GM23248 (cell line): ENCODE measurements around the gene COL27A1.

ENCODE experiments used
- EZH2 ChIP-seq: fragments of 200-600 bp; sonication (generic); IDR thresholded peaks from 2 replicates; pipeline ENCODE4 v1.6.1; 2018; ENCODE audit warnings: antibody characterized with exemption, mild to moderate bottlenecking; ENCODE audit not compliant: insufficient read depth, poor library complexity, severe bottlenecking
- EZH2phosphoT487 ChIP-seq: fragments of 200-600 bp; sonication (generic); IDR thresholded peaks from 2 replicates; pipeline ENCODE4 v1.6.1; 2018; ENCODE audit warnings: antibody characterized with exemption, moderate library complexity, mild to moderate bottlenecking, low read depth; ENCODE audit not compliant: insufficient read depth

DNA sequence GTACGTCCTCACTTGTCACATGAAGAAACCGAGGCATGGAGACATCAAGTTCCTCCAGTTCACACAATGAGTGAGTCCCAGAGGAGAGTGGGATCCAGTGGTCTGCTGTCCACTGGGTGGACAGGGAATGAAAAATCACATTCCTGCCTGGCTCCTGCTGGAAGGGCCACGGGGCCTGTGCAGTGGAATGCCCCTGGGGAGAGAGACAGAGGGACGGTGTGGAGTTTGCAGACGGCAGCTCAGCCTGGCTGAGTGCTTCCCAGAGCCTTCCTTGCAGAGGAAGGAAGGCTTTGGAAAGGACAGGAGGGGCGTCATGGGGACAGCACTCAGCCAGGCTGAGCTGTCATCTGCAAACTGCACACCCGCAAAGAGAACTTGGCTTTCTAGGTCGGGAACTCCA is 74.7 kb downstream of the COL27A1 start:
- TF ChIP-seq EZH2phosphoT487, result no peak
- no peak for TF ChIP-seq EZH2
